ENCODE results near the gene ERC2.

The ERC2 gene

DNA sequence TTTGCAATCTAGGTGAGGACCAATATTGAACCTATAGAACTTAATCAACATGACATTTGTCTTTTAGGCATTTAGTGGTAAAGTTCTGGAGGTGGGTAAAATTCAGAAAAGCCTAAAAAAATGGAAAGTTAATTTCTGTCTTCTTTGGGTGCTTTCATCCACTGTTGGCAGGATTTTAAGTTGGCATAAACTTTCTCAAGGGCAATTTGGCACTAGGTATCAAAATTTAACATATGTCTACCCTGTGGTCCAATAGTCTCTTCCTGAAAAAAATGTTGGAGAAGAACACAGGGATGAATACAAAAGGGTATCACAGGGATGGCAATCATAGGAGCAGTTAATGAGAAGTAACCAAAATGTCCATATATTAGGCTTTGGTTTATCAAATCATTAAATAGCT lies 754.2 kb downstream of the ERC2 start:
- H3K36me3 ChIP-seq, result no peaks in the 10 kb centered on the region
- H3K27me3 ChIP-seq (ENCODE audit: insufficient read depth, low read depth, severe bottlenecking), result no peaks in the 10 kb centered on the region
- TF ChIP-seq, protein P1, sequence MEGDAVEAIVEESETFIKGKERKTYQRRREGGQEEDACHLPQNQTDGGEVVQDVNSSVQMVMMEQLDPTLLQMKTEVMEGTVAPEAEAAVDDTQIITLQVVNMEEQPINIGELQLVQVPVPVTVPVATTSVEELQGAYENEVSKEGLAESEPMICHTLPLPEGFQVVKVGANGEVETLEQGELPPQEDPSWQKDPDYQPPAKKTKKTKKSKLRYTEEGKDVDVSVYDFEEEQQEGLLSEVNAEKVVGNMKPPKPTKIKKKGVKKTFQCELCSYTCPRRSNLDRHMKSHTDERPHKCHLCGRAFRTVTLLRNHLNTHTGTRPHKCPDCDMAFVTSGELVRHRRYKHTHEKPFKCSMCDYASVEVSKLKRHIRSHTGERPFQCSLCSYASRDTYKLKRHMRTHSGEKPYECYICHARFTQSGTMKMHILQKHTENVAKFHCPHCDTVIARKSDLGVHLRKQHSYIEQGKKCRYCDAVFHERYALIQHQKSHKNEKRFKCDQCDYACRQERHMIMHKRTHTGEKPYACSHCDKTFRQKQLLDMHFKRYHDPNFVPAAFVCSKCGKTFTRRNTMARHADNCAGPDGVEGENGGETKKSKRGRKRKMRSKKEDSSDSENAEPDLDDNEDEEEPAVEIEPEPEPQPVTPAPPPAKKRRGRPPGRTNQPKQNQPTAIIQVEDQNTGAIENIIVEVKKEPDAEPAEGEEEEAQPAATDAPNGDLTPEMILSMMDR (IDR thresholded peaks at IDR 0.05; ENCODE audit: low read depth, low read length), result no peak
- DNase-seq, result no peak
- H3K4me3 ChIP-seq (ENCODE audit: low read depth, low read length), result no peak overlapping the region
- no peaks in the 10 kb centered on the region for H3K9me3 ChIP-seq (ENCODE audit: severe bottlenecking)
- H3K27ac ChIP-seq, result no peak overlapping the region

DNA sequence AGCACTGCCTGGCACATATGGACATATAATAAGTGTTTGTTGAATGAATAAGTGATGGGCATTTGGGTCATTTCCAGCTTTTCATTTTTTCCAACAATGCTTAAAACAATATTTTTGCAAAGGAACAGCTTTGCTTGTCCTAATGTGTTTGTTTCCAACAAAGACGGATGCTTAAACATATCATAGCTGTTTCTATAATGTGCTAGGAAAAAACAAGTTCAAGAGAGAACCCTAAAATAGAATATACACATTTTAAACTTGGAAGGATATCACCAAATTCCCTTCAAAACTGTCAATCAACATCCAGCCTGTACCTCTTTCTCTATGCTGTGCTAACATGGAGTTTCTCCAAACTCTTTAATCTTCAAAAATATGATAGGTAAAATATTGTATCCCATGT lies 756.6 kb downstream of the ERC2 start:
- no peaks in the 10 kb centered on the region for H3K36me3 ChIP-seq
- no peaks in the 10 kb centered on the region for H3K27me3 ChIP-seq (ENCODE audit: insufficient read depth, low read depth, severe bottlenecking)
- DNase-seq, result no peak
- H3K4me3 ChIP-seq (ENCODE audit: low read depth, low read length), result no peak overlapping the region
- TF ChIP-seq, protein P1 (IDR thresholded peaks at IDR 0.05; ENCODE audit: low read depth, low read length), result no peak
- H3K9me3 ChIP-seq (ENCODE audit: severe bottlenecking), result no peaks in the 10 kb centered on the region
- no peak overlapping the region for H3K27ac ChIP-seq

DNA sequence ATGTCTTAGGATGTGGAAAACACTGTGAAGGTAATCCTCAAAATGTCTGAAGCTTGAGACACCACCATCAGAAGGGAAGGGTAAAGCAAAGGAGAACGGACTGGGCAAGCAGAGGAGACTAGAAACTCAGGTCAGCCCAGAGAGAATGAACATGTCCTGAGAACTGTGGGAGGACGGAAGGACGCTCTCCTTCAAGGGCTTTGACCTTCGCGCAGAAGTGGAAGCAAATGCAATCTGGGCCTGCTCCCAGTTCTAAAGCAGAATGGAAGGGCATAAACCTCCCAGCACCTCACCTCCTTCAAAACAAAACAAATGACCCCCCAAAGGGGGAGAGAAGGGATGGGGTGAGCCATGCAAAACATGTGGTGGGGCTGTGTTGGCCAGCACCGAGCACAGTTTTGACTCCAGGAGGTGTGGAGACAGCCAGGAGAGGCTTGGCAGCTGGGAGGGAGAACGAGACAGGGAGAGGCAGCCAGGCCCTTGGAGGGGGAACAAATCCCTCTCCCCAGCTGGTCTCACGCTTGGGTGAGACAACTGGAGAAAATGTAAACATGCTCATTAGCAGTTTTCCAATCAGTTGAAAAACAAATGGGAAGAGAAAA lies 758.8 kb downstream of the ERC2 start:
- Histone ChIP-seq H3K27ac (no peak overlapping the region), H3K9me3 (ENCODE audit: severe bottlenecking) (no peaks in the 10 kb centered on the region), H3K4me3 (ENCODE audit: low read depth, low read length) (no peak overlapping the region), H3K36me3 (no peaks in the 10 kb centered on the region), H3K27me3 (ENCODE audit: insufficient read depth, low read depth, severe bottlenecking) (no peaks in the 10 kb centered on the region)
- TF ChIP-seq, protein P1 (IDR thresholded peaks at IDR 0.05; ENCODE audit: low read depth, low read length), result no peak
- no peak for DNase-seq

DNA sequence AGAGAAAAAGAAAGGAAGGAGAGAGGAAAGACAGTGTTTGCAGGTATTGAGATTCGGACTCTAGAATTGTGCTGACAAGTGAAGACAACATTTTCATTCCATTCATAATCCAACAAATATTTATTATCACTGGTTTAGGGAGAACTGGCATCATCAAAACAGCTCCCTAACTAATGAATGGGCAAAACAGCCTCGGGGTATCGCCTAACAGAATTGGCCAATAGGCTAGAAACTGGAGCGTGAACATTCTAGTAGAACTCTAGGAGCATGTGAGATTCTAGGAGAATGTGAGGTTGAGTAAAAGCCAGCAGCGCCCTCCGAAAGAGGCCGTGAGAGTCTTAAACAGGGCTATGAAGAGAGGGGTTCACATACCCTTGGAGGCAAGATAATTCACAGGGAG lies 759.3 kb downstream of the ERC2 start:
- TF ChIP-seq, protein P1 (IDR thresholded peaks at IDR 0.05; ENCODE audit: low read depth, low read length), result no peak
- no peaks in the 10 kb centered on the region for H3K27me3 ChIP-seq (ENCODE audit: insufficient read depth, low read depth, severe bottlenecking)
- H3K4me3 ChIP-seq (ENCODE audit: low read depth, low read length), result no peak overlapping the region
- no peak overlapping the region for H3K27ac ChIP-seq
- no peaks in the 10 kb centered on the region for H3K9me3 ChIP-seq (ENCODE audit: severe bottlenecking)
- DNase-seq, result no peak
- H3K36me3 ChIP-seq, result no peaks in the 10 kb centered on the region

DNA sequence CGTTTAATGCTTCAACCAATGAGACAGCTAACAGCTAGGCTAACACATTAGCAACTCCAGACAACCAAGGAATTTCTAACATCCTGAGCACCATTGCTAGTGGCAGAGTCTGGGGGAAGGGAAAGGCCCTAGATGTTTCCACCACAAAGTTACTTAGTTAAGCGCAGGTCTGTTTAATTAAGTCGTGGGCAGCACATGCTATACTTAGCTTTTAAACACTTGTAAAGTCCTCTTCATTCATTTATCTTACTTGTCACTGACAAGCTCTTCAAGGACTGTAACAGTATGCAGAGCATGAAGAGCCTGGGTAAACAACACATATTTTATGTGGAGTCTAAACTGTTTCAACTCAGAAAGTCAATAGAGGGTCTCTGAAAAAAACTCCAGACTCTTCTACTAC lies 760.0 kb downstream of the ERC2 start:
- H3K27me3 ChIP-seq (ENCODE audit: insufficient read depth, low read depth, severe bottlenecking), result no peaks in the 10 kb centered on the region
- DNase-seq, result no peak
- no peaks in the 10 kb centered on the region for H3K9me3 ChIP-seq (ENCODE audit: severe bottlenecking)
- H3K36me3 ChIP-seq, result no peaks in the 10 kb centered on the region
- H3K4me3 ChIP-seq (ENCODE audit: low read depth, low read length), result no peak overlapping the region
- no peak overlapping the region for H3K27ac ChIP-seq
- TF ChIP-seq, protein P1 (IDR thresholded peaks at IDR 0.05; ENCODE audit: low read depth, low read length), result no peak

DNA sequence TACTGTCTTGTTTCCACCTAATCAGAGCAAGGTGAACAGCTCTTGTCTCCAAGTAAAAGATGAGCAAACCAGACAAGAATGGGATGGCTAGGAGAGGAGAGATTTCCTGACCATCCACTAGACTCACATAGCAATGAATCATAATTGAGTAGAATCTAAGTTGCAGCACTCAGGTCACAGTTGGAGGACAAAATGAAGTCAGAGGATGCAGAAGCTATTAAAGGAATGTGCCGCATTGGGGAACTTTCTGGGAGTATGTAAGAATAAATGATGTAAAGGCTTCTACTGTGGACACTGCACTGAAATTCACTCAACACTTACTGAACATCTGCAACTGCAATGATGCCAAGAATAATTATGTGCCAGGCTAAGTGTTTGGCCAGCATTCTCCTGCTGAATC lies 763.7 kb downstream of the ERC2 start:
- Histone ChIP-seq H3K36me3 (no peaks in the 10 kb centered on the region), H3K9me3 (ENCODE audit: severe bottlenecking) (no peaks in the 10 kb centered on the region), H3K27ac (no peak overlapping the region), H3K27me3 (ENCODE audit: insufficient read depth, low read depth, severe bottlenecking) (no peaks in the 10 kb centered on the region), H3K4me3 (ENCODE audit: low read depth, low read length) (no peak overlapping the region)
- TF ChIP-seq, protein P1 (IDR thresholded peaks at IDR 0.05; ENCODE audit: low read depth, low read length), result no peak
- DNase-seq, result no peak

All from WERI-Rb-1 (cell line).